ENCODE measurements around the gene ERO1B.

The ERO1B gene

DNA sequence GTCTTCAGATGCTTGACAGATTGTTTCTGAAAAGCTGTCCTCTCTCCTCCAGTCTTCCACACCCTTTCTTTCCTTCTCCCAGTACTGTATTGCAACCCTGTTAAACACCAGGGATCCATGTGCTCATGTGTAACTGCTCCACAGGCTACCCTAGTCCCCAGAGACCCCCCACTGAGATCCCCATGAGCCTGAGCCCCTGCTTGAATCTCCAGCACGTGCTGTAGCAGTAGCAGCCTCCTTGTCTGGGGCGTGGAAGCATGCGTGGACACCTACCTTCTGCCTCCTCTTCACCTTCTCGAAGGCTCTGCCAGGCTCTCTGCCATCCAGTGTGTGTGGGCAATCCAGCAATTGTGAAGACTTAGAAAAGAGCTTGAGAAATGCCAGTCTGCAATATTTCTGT lies 114.2 kb downstream of the ERO1B start:
- DNase-seq: no peak
- no peaks in the 10 kb centered on the region for H3K36me3 ChIP-seq
- H3K27ac ChIP-seq: no peak overlapping the region
- no peaks in the 10 kb centered on the region for H3K27me3 ChIP-seq (ENCODE audit: insufficient read depth, low read depth, severe bottlenecking)
- H3K4me3 ChIP-seq (ENCODE audit: low read depth, low read length): no peak overlapping the region
- TF ChIP-seq, protein P1, sequence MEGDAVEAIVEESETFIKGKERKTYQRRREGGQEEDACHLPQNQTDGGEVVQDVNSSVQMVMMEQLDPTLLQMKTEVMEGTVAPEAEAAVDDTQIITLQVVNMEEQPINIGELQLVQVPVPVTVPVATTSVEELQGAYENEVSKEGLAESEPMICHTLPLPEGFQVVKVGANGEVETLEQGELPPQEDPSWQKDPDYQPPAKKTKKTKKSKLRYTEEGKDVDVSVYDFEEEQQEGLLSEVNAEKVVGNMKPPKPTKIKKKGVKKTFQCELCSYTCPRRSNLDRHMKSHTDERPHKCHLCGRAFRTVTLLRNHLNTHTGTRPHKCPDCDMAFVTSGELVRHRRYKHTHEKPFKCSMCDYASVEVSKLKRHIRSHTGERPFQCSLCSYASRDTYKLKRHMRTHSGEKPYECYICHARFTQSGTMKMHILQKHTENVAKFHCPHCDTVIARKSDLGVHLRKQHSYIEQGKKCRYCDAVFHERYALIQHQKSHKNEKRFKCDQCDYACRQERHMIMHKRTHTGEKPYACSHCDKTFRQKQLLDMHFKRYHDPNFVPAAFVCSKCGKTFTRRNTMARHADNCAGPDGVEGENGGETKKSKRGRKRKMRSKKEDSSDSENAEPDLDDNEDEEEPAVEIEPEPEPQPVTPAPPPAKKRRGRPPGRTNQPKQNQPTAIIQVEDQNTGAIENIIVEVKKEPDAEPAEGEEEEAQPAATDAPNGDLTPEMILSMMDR (IDR thresholded peaks at IDR 0.05; ENCODE audit: low read depth, low read length): no peak
- H3K9me3 ChIP-seq (ENCODE audit: severe bottlenecking): no peaks in the 10 kb centered on the region

DNA sequence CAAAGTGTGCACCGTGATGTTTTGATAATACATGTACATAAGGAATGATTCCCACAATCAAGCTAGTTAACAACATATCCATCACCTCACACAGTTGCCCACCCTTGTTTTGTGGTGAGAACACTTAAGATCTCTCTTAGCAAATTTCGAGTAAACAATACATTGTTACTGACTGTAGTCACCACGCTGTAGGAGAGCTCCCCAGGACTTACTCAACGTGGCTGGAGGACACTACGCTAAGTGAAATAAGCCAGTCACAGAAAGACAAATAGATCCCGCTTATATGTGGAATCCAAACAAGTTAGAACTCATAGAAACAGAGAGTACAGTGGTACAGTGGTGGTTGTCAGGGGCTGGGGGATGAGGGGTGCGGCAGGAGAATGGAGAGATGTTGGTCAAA lies 114.6 kb downstream of the ERO1B start:
- TF ChIP-seq, protein P1 (IDR thresholded peaks at IDR 0.05; ENCODE audit: low read depth, low read length): no peak
- H3K9me3 ChIP-seq (ENCODE audit: severe bottlenecking): no peaks in the 10 kb centered on the region
- H3K4me3 ChIP-seq (ENCODE audit: low read depth, low read length): no peak overlapping the region
- no peak for DNase-seq
- no peak overlapping the region for H3K27ac ChIP-seq
- no peaks in the 10 kb centered on the region for H3K36me3 ChIP-seq
- no peaks in the 10 kb centered on the region for H3K27me3 ChIP-seq (ENCODE audit: insufficient read depth, low read depth, severe bottlenecking)

DNA sequence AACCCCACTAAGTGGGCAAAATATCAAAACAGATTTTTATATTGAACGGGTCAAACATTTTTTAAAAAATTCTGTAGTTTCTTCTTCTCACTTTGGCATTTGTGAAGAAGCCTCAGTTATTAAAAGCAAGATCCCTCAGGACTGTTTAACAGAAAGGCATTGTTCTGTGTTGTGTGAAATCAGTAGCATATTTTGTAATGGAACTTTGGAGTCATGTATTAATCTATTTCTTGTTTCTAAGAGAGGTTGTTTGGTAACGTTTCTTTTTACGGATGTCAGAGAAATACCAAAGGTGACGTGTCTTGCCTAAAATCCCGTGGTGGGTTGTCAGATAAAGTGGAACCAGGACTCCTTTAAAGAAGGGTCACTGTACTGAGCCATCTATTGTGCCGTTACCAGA lies 115.7 kb downstream of the ERO1B start:
- Histone ChIP-seq H3K9me3 (ENCODE audit: severe bottlenecking) (peaks cover 7% of the 10 kb centered on the region), H3K4me3 (ENCODE audit: low read depth, low read length) (no peak overlapping the region), H3K27me3 (ENCODE audit: insufficient read depth, low read depth, severe bottlenecking) (no peaks in the 10 kb centered on the region), H3K36me3 (no peaks in the 10 kb centered on the region), H3K27ac (no peak overlapping the region)
- TF ChIP-seq, protein P1 (IDR thresholded peaks at IDR 0.05; ENCODE audit: low read depth, low read length): no peak
- DNase-seq: no peak
